ENCODE results near the gene PML.

DNA sequence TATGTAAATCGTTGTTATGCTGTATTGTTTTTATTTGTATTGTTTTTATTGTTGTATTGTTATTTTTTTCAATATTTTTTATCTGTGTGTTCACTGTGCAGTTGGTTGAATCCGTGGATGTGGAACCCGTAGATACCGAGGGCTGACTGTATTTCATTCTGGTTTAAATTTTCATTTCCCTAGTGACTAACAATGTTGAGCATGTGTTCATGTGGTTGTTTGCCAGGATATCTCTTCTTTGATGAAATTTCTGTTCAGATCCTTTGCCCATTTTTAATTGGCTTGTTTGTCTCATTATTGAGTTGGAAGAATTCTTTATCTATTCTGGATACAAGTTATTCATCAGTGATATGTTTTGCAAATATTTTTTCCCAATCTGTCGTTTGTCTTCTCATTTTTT, 32.1 kb upstream of the PML start:
- TF ChIP-seq, protein P1, sequence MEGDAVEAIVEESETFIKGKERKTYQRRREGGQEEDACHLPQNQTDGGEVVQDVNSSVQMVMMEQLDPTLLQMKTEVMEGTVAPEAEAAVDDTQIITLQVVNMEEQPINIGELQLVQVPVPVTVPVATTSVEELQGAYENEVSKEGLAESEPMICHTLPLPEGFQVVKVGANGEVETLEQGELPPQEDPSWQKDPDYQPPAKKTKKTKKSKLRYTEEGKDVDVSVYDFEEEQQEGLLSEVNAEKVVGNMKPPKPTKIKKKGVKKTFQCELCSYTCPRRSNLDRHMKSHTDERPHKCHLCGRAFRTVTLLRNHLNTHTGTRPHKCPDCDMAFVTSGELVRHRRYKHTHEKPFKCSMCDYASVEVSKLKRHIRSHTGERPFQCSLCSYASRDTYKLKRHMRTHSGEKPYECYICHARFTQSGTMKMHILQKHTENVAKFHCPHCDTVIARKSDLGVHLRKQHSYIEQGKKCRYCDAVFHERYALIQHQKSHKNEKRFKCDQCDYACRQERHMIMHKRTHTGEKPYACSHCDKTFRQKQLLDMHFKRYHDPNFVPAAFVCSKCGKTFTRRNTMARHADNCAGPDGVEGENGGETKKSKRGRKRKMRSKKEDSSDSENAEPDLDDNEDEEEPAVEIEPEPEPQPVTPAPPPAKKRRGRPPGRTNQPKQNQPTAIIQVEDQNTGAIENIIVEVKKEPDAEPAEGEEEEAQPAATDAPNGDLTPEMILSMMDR (IDR thresholded peaks at IDR 0.05) = no peak
- no peak for TF ChIP-seq POLR2A (IDR thresholded peaks at IDR 0.05)

Measured in ovary (tissue), 3 donors.